ENCODE results near the gene METTL26. TPM values are rescaled to one million over a fixed set of nuclear protein-coding genes. Genes with fewer than 3 reads are reported as not detected.
A peak's percentile ranks its signal among the peaks of the same experiment; 100 is the strongest.

The METTL26 gene
- total and polyA plus RNA-seq, 2 of the 8 experiments (the other 6 are each of a cell fraction or from before 2014, with no cell fraction given) = 100 to 186 TPM

DNA sequence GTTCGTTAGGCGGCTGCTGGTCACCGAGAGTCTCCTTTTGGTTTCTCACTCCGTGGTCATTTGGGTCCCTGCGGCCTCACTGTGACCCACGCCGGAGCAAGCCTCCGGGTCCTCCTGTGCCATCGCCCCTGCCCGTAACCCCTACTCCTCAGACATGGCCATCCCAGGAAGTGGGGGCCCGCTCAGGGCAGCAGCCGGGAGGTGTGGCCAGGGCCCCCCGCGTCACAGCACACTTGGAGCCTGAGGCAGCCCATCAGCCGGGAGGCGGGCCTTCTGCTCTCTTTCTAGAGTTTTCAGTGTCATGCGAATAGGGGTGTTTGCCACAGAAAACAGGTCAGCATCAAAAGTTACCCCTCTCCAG lies 13.2 kb downstream of the METTL26 start:
- Histone ChIP-seq H3K4me2 (ENCODE audit: insufficient read depth in 1 of 2, low read depth in 2 of 2, low read length in 2 of 2) (0 out of 4 replicates have a peak overlapping the region, but pooled peaks of 1 of the 2 experiments have one; percentile 11), H3K56ac (replicated peaks; ENCODE audit: insufficient read length, low read depth, low read length) (no peak overlapping the region), H3K4me1 (replicated peaks in 1 of 4; ENCODE audit: control insufficient read depth in 3 of 4, insufficient read depth in 4 of 4, low read length in 3 of 4) (peaks cover 0 to 14% (median 6%) of the 10 kb centered on the region in 4 experiments; a peak in 5 of 7 replicates), H3K23me2 (ENCODE audit: low read depth, low read length) (no peaks in the 10 kb centered on the region), H3K9ac (replicated peaks in 1 of 4; ENCODE audit: extremely low read depth in 1 of 4, low read depth in 3 of 4, low read length in 3 of 4) (no peak overlapping the region), H4K8ac (ENCODE audit: extremely low read depth, insufficient read depth, low read length) (0 out of 2 replicates have a peak overlapping the region, but pooled peaks have one; percentile 1), H3K27me3 (replicated peaks in 1 of 4; ENCODE audit: control insufficient read depth in 3 of 4, extremely low read depth in 1 of 4, insufficient read depth in 3 of 4, low read length in 3 of 4) (no peaks in the 10 kb centered on the region), H2BK12ac (ENCODE audit: low read depth, low read length) (no peak overlapping the region; the same call in 1 of the 2 replicates), H3K36me3 (ENCODE audit: control insufficient read depth in 2 of 4, insufficient read depth in 4 of 4, low read length in 3 of 4) (peaks cover 0 to 4% (median 0%) of the 10 kb centered on the region in 4 experiments; a peak in 1 of 8 replicates), H2AFZ (ENCODE audit: low read length) (no peak overlapping the region), H2BK20ac (ENCODE audit: low read length) (no peak overlapping the region), H3K18ac (ENCODE audit: extremely low read depth, low read length) (no peak overlapping the region; the same call in 1 of the 2 replicates), H3K14ac (ENCODE audit: insufficient read length) (no peak overlapping the region), H4K91ac (replicated peaks; ENCODE audit: insufficient read length, low read length) (no peak overlapping the region), H3K27ac (ENCODE audit: low read depth, low read length) (no peak overlapping the region), H3K23ac (ENCODE audit: insufficient read length) (no peak overlapping the region), H2BK15ac (ENCODE audit: low read length) (no peak overlapping the region), H2BK5ac (ENCODE audit: low read depth, low read length) (peak overlapping the region; percentile 49; the same call in 1 of the 2 replicates), H3K79me2 (ENCODE audit: control insufficient read depth in 1 of 2, insufficient read depth in 2 of 2, low read length in 2 of 2) (no peaks in the 10 kb centered on the region), H3K4ac (replicated peaks; ENCODE audit: insufficient read length, low read depth, low read length) (no peak overlapping the region), H4K5ac (ENCODE audit: insufficient read length, low read depth, low read length) (peak overlapping the region; percentile 15), H2AK5ac (ENCODE audit: low read depth, low read length) (no peak overlapping the region), H4K20me1 (replicated peaks in 1 of 2; ENCODE audit: control insufficient read depth in 1 of 2, insufficient read depth in 2 of 2, low read length in 2 of 2) (peaks cover 3 to 5% of the 10 kb centered on the region in 2 experiments), H3K9me3 (ENCODE audit: insufficient read depth in 2 of 2, low read depth in 1 of 2, low read length in 1 of 2) (no peaks in the 10 kb centered on the region), H2BK120ac (replicated peaks; ENCODE audit: low read depth, low read length) (no peak overlapping the region), H3K4me3 (ENCODE audit: extremely low read depth in 1 of 4, insufficient read depth in 2 of 4, low read depth in 3 of 4, low read length in 4 of 4) (no peak overlapping the region), H3K79me1 (ENCODE audit: low read depth, low read length) (peaks cover 8% of the 10 kb centered on the region)
- CTCF ChIA-PET (ENCODE audit: partially characterized antibody) = interaction anchor here (1.2 to 4.1 kb wide), 7 partner anchors 14 to 231 kb away, joined by 3 to 29 read pairs (median 7); no protein-coding TSS in a partner anchor
- WGBS, 2 experiments (ENCODE audit: extremely low coverage in 1 of 2, insufficient coverage in 1 of 2, insufficient read length in 1 of 2, insufficient replicate concordance in 2 of 2, low coverage in 1 of 2, low lambda C conversion rate in 2 of 2, missing lambda C conversion rate in 1 of 2) = 77% methylated on average over 15 of the region's 17 CpGs; no CpG with 5 or more reads in 1 of the 2 experiments
- FAIRE-seq (no peak), DNase-seq (ENCODE audit: low read depth in 1 of 2, low spot score in 2 of 2) (no peak)
- TF ChIP-seq KDM5A (IDR thresholded peaks at IDR 0.05; ENCODE audit: low read length) = no peak
- no peak for TF ChIP-seq TAF1 (IDR thresholded peaks at IDR 0.05; ENCODE audit: low read depth, low read length)
- POLR2A ChIA-PET (ENCODE audit: partially characterized antibody) = interaction anchor here (1.8 kb wide), 1 partner anchor 8 kb away, joined by 11 read pairs; the partner anchor contains the start of gene WFIKKN1

Measured in H1 (cell line).